SJSA1 (cell line): ENCODE data around the gene INO80E. TPM values are rescaled to one million over a fixed set of nuclear protein-coding genes. Genes with fewer than 3 reads are reported as not detected.
"Not testable (repeated sequence)": the region's sequence is repeated elsewhere in the genome, so short reads cannot be mapped to it uniquely, and the experiment has no call there.

Experiments used
- DNase-seq, 2 experiments: peaks; one replicate each; pipeline ENCODE4 v3.0.0-alpha.2; 2015 to 2020; ENCODE audit warnings: low spot score in 2 of 2, low read depth in 1 of 2
- H3K27ac ChIP-seq: fragments of 250-450 bp; sonication (Bioruptor Pico); 2 replicates; pipeline ENCODE4 v1.5.1; 2020; ENCODE audit warnings: mild to moderate bottlenecking, moderate library complexity
- H3K27me3 ChIP-seq: fragments of 250-450 bp; sonication (Bioruptor Pico); replicated peaks from 2 replicates; pipeline ENCODE4 v1.5.1; 2020; ENCODE audit warnings: mild to moderate bottlenecking, moderate library complexity
- H3K36me3 ChIP-seq: fragments of 250-450 bp; sonication (Bioruptor Pico); 2 replicates; pipeline ENCODE4 v1.5.1; 2020; ENCODE audit warnings: mild to moderate bottlenecking
- H3K4me1 ChIP-seq: fragments of 250-450 bp; sonication (Bioruptor Pico); replicated peaks from 2 replicates; pipeline ENCODE4 v1.6.1; 2021; ENCODE audit warnings: mild to moderate bottlenecking
- H3K4me3 ChIP-seq: fragments of 250-450 bp; sonication (Bioruptor Pico); 2 replicates; pipeline ENCODE4 v1.5.1; 2020; ENCODE audit warnings: mild to moderate bottlenecking
- H3K9me3 ChIP-seq: fragments of 250-450 bp; sonication (Bioruptor Pico); replicated peaks from 2 replicates; pipeline ENCODE4 v1.5.1; 2020; ENCODE audit warnings: mild to moderate bottlenecking
- total RNA-seq: library from RNA; depleted of rRNA; stranded (reverse); fragments of >200 nt; shearing (Covaris generic); gene quantifications from 2 replicates; pipeline ENCODE4 v1.2.3, GENCODE V29; 2014; rRNA removed

Gene INO80E
- total RNA-seq = 92.7 and 93.4 TPM in 2 replicates

GRCh38 chr16:29995911-29996765, at the start of gene INO80E:
TSS of gene INO80E (plus strand) at chr16:29996241. CDS start at chr16:29996311, 70 bp downstream.
- H3K27me3 ChIP-seq = no peaks in the 10 kb centered on the region
- no peaks in the 10 kb centered on the region for H3K9me3 ChIP-seq
- H3K4me1 ChIP-seq = peaks cover 22% of the 10 kb centered on the region
- peaks cover 77% of the 10 kb centered on the region for H3K36me3 ChIP-seq
- DNase-seq = peak; percentile 91 to 99
- peak within 1 kb of the TSS; percentile 97 for H3K27ac ChIP-seq
- peak within 1 kb of the TSS; percentile 55 for H3K4me3 ChIP-seq

- Histone ChIP-seq H3K4me3 (no peak overlapping the region), H3K27ac (no peak overlapping the region), H3K27me3 (no peaks in the 10 kb centered on the region), H3K4me1 (peaks cover 22% of the 10 kb centered on the region), H3K36me3 (no peaks in the 10 kb centered on the region), H3K9me3 (no peaks in the 10 kb centered on the region; the same call in 1 of the 2 replicates)
- DNase-seq = no peak
These were observed 48.1 kb upstream of the INO80E start for GRCh38 chr16:29947897-29948296.

- H3K9me3 ChIP-seq = no peaks in the 10 kb centered on the region; the same call in 1 of the 2 replicates
These were observed 45.1 kb upstream of the INO80E start for GRCh38 chr16:29950806-29951461.

GRCh38 chr16:29951625-29952365, 44.2 kb upstream of the INO80E start:
- Histone ChIP-seq H3K4me3 (no peak overlapping the region), H3K9me3 (no peaks in the 10 kb centered on the region; the same call in 1 of the 2 replicates), H3K4me1 (no peaks in the 10 kb centered on the region), H3K36me3 (no peaks in the 10 kb centered on the region), H3K27ac (no peak overlapping the region), H3K27me3 (no peaks in the 10 kb centered on the region)
- no peak for DNase-seq

More at GRCh38 chr16:29950806-29951461, 45.1 kb upstream of the INO80E start:
- Histone ChIP-seq H3K27ac (no peak overlapping the region), H3K36me3 (no peaks in the 10 kb centered on the region), H3K27me3 (no peaks in the 10 kb centered on the region), H3K4me3 (no peak overlapping the region), H3K4me1 (no peaks in the 10 kb centered on the region)
- DNase-seq = no peak

GRCh38 chr16:29958756-29959155, 37.3 kb upstream of the INO80E start:
- no peak for DNase-seq
- no peaks in the 10 kb centered on the region for H3K36me3 ChIP-seq
- H3K9me3 ChIP-seq = no peaks in the 10 kb centered on the region
- no peaks in the 10 kb centered on the region for H3K27me3 ChIP-seq
- no peak overlapping the region for H3K27ac ChIP-seq
- H3K4me1 ChIP-seq = peaks cover 14% of the 10 kb centered on the region
- no peak overlapping the region for H3K4me3 ChIP-seq

GRCh38 chr16:29959293-29959692, 36.7 kb upstream of the INO80E start:
- H3K27ac ChIP-seq = no peak overlapping the region
- H3K27me3 ChIP-seq = no peaks in the 10 kb centered on the region
- peaks cover 14% of the 10 kb centered on the region for H3K4me1 ChIP-seq
- H3K4me3 ChIP-seq = no peak overlapping the region
- DNase-seq = no peak
- H3K36me3 ChIP-seq = no peaks in the 10 kb centered on the region
- H3K9me3 ChIP-seq = no peaks in the 10 kb centered on the region

GRCh38 chr16:29959821-29960220, 36.2 kb upstream of the INO80E start:
- DNase-seq, H3K27ac ChIP-seq: not testable (repeated sequence)
- H3K4me1 ChIP-seq = peaks cover 14% of the 10 kb centered on the region

GRCh38 chr16:29961127-29961478, 34.9 kb upstream of the INO80E start:
- Histone ChIP-seq H3K9me3 (no peaks in the 10 kb centered on the region), H3K27ac (no peak overlapping the region), H3K27me3 (no peaks in the 10 kb centered on the region), H3K4me3 (peak overlapping the region; percentile 53), H3K4me1 (peaks cover 14% of the 10 kb centered on the region), H3K36me3 (no peaks in the 10 kb centered on the region)
- DNase-seq = no peak

More at GRCh38 chr16:29959821-29960220, 36.2 kb upstream of the INO80E start:
- H3K36me3 ChIP-seq, H3K27me3 ChIP-seq, H3K9me3 ChIP-seq, H3K4me3 ChIP-seq: not testable (repeated sequence)

- H3K4me3 ChIP-seq = peak within 1 kb of the TSS; percentile 53
- H3K4me1 ChIP-seq = peaks cover 14% of the 10 kb centered on the region
- H3K9me3 ChIP-seq = no peaks in the 10 kb centered on the region
- peak within 1 kb of the TSS; percentile 50 for H3K27ac ChIP-seq
- H3K36me3 ChIP-seq = no peaks in the 10 kb centered on the region
- DNase-seq = peak; percentile 91 to 98
- H3K27me3 ChIP-seq = no peaks in the 10 kb centered on the region
These were observed 34.3 kb upstream of the INO80E start, which contains the start of gene TMEM219 for GRCh38 chr16:29961479-29962343. TSS of gene TMEM219 (plus strand) at chr16:29962079. CDS start at chr16:29963144, 1,065 bp downstream.

- peak in 1 of 2 experiments; percentile 31 for DNase-seq
- no peaks in the 10 kb centered on the region; the same call in 1 of the 2 replicates for H3K36me3 ChIP-seq
- peak overlapping the region; percentile 50 for H3K27ac ChIP-seq
- H3K4me1 ChIP-seq = peaks cover 14% of the 10 kb centered on the region
- no peaks in the 10 kb centered on the region for H3K9me3 ChIP-seq
- no peaks in the 10 kb centered on the region for H3K27me3 ChIP-seq
- H3K4me3 ChIP-seq = peak overlapping the region; percentile 53
These were observed 33.6 kb upstream of the INO80E start for GRCh38 chr16:29962344-29962994.

GRCh38 chr16:29963021-29963743, 32.9 kb upstream of the INO80E start:
- no peak overlapping the region; the same call in 1 of the 2 replicates for H3K4me3 ChIP-seq
- H3K27me3 ChIP-seq = no peaks in the 10 kb centered on the region
- no peak overlapping the region for H3K27ac ChIP-seq
- no peaks in the 10 kb centered on the region for H3K9me3 ChIP-seq
- H3K4me1 ChIP-seq = peaks cover 14% of the 10 kb centered on the region
- no peak for DNase-seq
- H3K36me3 ChIP-seq = peaks cover 3% of the 10 kb centered on the region; the same call in 1 of the 2 replicates

- Histone ChIP-seq H3K9me3 (0 out of 2 replicates have a peak, but pooled peaks cover 1% of the 10 kb centered on the region), H3K4me1 (no peaks in the 10 kb centered on the region), H3K27me3 (no peaks in the 10 kb centered on the region), H3K4me3 (no peak overlapping the region), H3K36me3 (peaks cover 18% of the 10 kb centered on the region), H3K27ac (no peak overlapping the region)
- DNase-seq = no peak
These were observed 27.8 kb upstream of the INO80E start for GRCh38 chr16:29968205-29968604.
